GM12872 (cell line): ENCODE measurements around the gene C3orf18.

Experiments
- TF ChIP-seq, protein P1 (sequence below): IDR thresholded peaks from 3 replicates; pipeline ENCODE4 v1.5.1; 2011; ENCODE audit warnings: low read depth, mild to moderate bottlenecking, low read length, moderate library complexity; ENCODE audit not compliant: insufficient read depth

Gene C3orf18

DNA sequence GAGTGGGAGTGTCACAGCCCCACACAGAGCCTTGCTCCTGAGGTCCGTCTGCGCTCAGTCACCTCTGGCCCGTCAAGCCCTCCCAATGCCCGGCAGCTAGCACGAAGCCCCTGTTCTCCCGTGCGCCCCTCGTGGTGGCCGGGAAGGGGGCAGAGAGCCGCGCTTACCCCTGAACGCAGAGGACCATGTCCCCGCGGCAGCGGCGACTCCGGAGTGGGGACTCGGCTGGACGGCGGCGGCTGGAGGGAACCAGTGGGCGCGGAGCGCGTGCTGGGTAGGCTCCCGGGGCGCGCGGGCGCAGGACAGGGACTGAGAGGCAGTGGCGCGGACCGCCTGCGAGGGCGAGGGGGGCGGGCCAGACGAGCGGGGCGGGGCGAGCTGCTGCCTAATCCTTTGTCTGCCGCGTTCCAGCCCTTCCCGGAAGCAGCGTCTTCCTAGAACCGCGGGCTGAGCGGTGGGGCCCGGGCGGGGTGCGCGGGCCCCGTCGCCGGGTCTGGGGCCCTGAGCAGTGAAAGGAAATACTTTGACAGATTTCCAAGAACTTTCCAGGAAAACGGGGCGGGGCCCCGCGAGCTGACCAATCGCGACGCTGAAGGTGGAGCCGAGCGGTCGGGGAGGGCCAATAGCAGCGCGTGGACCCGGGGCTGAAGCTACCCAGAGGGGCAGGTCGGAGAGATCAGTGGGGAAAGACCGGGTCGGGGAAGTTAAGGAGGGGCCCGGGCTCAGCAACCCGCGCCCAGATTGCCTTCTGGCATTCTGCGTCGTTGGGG lies 44.1 kb upstream of the C3orf18 start, which contains the start of gene CISH:
Gene CISH, minus strand, starts transcription at position 311 of the 770 bp plus-strand sequence. Its CDS starts 124 bp downstream, at position 187.
- TF ChIP-seq, protein P1, sequence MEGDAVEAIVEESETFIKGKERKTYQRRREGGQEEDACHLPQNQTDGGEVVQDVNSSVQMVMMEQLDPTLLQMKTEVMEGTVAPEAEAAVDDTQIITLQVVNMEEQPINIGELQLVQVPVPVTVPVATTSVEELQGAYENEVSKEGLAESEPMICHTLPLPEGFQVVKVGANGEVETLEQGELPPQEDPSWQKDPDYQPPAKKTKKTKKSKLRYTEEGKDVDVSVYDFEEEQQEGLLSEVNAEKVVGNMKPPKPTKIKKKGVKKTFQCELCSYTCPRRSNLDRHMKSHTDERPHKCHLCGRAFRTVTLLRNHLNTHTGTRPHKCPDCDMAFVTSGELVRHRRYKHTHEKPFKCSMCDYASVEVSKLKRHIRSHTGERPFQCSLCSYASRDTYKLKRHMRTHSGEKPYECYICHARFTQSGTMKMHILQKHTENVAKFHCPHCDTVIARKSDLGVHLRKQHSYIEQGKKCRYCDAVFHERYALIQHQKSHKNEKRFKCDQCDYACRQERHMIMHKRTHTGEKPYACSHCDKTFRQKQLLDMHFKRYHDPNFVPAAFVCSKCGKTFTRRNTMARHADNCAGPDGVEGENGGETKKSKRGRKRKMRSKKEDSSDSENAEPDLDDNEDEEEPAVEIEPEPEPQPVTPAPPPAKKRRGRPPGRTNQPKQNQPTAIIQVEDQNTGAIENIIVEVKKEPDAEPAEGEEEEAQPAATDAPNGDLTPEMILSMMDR, result peak; percentile 68; the same call in 2 of the 3 replicates

DNA sequence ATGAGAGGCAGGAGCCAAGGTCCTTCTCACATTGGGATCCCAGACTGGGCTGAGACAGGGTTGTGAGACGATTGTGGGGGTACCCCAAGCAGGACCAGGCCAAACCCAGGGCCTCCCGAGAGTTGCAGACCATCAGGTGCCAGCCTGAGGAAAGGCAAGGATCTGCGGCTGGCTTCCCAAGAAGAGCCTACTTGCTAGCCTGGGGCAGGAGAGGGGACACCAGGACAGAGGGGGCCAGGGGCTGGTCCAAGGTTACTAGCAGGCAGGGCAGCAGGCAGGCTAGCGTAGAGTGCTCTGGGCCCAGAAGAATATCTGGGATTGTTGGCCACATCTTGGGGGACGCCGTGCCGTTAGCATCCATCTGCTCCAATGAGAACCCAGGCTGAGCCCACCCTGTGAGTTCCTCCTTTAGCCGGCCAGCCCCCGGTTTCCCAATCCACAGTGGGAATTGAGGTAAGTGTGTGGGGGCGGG lies 43.5 kb upstream of the C3orf18 start:
- TF ChIP-seq, protein P1, result no peak

- TF ChIP-seq, protein P1, result no peak
Observed at GRCh38 chr3:50610181-50610971, 42.8 kb upstream of the C3orf18 start.

DNA sequence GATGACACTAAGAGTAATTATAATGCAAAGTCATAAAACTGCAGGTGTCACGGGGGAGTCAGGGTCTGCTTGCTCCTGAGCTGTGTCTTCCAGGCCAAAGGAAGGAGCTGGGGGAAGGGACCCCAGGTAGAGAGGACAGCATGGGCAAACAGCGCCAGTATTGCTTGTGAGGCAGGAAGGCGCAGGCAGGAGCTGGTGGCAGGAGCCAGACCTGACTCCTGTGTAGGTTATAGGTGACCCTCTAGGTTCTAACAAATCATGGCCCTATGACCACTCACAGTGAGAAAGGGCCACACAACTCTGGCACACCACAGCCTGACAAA lies 42.2 kb upstream of the C3orf18 start:
- TF ChIP-seq, protein P1, result no peak

GRCh38 chr3:50609071-50609762 lies 41.7 kb upstream of the C3orf18 start:
- TF ChIP-seq, protein P1, result no peak

DNA sequence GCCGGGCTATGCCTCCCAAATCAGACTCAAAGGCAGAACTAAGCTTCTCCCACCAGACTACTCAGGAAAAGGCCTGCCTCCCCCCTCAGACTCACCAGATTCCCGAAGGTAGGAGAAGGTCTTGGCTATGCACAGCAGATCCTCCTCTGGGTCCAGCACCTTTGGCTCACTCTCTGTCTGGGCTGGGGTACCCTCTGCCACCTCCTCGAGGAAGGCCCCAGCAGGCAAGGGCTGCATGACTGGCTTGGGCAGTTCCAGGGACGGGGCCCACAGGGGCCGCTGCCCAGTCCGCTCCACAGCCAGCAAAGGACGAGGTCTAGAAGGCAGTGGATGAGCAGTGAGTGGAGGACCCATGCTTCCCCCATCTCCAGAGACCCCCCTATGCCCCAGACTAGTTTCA lies 40.7 kb upstream of the C3orf18 start:
- TF ChIP-seq, protein P1, result no peak
